SW 1271 (cell line): ENCODE data around the gene TRMT1.

ENCODE experiments used
- DNase-seq, 2 experiments: peaks; one replicate each; lab custom pipeline; 2025; lab: John Stamatoyannopoulos, UW

TRMT1 gene

DNA sequence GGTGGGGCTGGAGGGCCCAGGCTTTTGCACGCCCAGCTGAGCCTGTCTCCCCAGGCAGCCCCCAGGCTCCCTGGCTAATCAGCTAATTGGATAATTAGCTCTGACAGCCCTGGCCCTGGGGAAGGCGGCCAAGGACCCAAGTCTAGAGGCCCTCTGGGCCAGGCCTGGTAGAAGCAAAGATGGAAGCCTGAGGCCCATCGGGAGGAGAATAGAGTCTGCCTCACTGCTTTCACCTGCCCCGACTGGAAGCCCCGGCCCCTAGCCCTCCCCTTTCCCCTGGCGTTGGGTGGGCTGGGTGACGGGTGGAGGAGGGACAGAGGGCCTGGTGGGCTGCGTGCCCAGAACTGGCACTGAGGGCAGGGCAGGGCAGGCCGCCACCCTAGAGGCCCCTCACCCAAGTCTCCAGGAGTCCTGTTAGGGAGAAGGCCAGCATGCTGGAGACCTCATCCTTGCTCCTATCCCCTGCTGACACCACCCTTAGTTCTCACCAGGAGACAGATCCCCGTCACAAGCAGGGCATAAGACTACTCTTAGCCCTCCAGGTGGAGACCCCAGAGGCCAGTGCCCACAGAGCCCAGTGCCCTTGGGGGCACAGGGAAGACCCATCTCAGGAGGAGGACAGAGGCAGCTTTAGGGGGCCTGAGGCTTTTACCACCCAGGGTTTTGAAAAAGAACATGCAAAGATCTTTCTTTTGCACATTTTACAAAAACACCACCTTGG lies 25.9 kb downstream of the TRMT1 start:
- no peak for DNase-seq

- DNase-seq: no peak
Observed at GRCh38 chr19:13089857-13090507, 26.6 kb downstream of the TRMT1 start.

DNA sequence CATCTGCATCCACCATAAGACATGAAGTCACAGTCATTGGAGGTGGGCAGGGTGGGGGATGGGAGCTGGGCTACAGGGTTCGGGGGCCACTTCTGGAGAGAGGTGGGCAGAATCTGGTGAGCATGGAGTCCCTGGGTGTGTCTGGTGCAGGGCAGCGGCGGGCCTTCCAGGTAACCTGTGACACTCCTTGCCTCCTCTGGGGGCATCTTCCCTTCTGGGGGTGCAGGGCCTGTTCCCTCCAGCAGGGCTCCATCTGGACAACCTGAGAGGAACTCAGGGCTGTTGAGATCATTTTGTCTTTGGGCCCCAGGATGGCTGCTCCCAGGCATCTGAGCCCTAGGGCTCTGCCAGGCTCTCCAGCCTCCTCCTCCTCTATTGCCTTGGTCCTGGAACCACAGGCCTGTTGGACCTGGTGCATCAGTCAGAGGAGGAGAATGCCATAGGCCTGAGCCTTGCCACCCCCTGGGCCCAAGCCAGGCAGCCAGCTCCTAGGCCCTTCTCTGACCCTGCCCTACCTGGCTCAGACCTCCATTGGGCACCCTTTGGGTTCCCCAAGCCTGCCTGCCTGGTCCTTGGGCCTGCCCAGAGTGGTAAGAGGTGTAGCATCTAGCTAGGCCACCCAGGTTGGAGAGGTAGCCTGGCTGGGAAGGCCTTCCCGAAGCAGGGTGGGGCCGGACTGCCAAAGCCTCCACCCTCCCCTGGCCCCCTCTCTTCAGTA lies 27.2 kb downstream of the TRMT1 start:
- DNase-seq: no peak

- no peak for DNase-seq
Observed at GRCh38 chr19:13087795-13088537, 28.6 kb downstream of the TRMT1 start.

GRCh38 chr19:13087295-13087694 lies 29.2 kb downstream of the TRMT1 start:
- no peak for DNase-seq

GRCh38 chr19:13086341-13086740 lies 30.2 kb downstream of the TRMT1 start:
- DNase-seq: no peak

- DNase-seq: no peak
Observed at GRCh38 chr19:13085666-13086065, 30.9 kb downstream of the TRMT1 start.

GRCh38 chr19:13083627-13084026 lies 32.9 kb downstream of the TRMT1 start:
- no peak for DNase-seq

GRCh38 chr19:13083008-13083404 lies 33.5 kb downstream of the TRMT1 start:
- DNase-seq: no peak

GRCh38 chr19:13082192-13083007 lies 34.1 kb downstream of the TRMT1 start:
- DNase-seq: peak in 1 of 2 experiments; percentile 15

DNA sequence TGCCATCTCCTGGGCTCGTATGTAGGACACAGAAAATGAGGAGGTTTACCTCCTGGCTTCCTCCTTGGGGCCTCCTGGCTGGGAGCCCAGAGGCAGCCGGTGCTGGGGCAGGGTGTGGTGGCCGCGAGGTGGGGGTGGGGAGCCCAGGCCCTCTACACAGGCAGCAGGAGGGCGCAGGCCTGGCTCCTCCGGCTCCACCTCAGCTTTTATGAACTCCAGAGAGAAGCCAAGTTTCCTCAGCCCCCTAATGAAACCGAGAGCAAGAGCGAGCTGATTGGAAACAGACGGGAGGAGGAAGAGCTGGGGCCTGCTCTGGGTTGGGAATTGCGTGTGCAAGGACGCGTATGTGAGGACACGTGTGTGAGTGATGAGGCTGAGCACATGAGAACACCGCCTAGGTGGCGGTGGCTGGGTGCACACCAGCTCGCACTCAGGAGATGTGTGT lies 37.0 kb downstream of the TRMT1 start:
- no peak for DNase-seq

DNA sequence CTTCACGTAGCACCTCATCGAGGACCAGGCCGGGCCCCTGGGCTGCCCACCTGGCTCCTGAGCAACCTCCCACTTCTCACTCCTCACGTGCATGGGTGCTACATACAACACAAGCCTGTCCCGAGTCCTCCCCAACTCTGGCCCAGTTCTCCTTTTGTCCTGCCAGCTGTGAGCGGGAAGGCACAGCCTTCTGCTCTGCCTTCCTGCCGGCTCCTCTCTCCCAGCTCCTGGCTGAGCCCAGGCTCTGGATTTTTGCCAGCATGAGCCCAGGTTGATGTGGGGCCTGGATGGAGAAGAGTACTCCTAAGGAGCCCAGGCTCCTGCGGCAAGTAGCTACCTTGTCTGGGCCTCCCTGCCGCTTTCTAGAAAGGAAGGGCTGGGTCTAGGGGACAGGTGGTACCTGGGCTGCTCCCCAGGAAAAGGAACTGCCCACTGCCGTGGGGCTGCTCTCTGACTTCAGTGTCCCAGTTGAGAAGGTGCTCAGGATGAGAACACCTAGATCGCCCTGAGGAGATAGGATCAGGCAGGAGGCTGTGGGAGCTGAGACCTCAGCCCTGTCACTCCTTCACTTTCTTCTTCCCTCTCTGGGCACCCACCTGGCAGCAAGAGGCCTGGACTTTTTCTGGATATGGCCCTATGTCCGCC lies 37.5 kb downstream of the TRMT1 start:
- DNase-seq: no peak

GRCh38 chr19:13078381-13078780 lies 38.2 kb downstream of the TRMT1 start:
- DNase-seq: no peak

- DNase-seq: no peak
Observed at GRCh38 chr19:13077240-13077639, 39.3 kb downstream of the TRMT1 start.

GRCh38 chr19:13076787-13077186 lies 39.8 kb downstream of the TRMT1 start:
- DNase-seq: no peak

DNA sequence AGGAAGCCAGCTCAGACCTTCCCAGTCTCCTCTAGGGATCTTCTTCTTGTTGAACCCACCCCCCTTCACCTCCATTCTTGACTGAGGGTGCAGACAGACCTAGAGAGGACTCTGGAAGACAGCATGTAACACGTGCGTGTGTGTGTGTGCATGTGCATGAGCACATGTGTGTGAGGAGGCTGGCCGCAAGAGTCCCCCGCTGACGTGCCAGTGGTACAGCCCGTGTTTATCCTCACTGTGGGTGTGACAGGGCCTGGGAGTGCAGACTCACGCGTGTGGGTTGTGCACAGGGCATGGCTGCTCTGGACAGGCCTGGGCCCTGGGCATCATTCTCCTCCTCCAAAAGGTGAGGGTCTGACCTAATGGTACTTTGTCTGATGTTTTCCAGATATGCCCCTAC lies 40.2 kb downstream of the TRMT1 start:
- DNase-seq: no peak

DNA sequence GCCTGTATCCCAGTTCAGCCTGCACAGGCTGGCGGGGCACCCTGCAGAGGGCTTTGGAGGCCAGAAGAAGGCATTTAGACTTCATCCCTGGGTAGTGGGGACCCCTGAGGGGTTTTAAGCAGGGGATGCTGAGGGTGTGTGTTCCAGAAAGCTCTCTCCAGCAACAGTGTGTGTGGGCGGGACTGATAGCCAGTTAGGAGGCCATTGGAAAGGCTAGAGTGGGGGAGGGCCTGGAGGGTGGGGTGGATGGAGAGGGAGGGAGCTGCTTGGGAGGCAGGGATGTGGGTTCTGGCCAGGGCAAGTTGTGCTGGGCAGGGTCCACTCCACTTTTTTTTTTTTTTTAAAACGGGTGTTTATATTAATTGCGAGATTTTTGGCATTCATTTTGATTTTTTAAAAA lies 42.2 kb downstream of the TRMT1 start:
- no peak for DNase-seq

GRCh38 chr19:13073263-13073662 lies 43.3 kb downstream of the TRMT1 start:
- DNase-seq: no peak

DNA sequence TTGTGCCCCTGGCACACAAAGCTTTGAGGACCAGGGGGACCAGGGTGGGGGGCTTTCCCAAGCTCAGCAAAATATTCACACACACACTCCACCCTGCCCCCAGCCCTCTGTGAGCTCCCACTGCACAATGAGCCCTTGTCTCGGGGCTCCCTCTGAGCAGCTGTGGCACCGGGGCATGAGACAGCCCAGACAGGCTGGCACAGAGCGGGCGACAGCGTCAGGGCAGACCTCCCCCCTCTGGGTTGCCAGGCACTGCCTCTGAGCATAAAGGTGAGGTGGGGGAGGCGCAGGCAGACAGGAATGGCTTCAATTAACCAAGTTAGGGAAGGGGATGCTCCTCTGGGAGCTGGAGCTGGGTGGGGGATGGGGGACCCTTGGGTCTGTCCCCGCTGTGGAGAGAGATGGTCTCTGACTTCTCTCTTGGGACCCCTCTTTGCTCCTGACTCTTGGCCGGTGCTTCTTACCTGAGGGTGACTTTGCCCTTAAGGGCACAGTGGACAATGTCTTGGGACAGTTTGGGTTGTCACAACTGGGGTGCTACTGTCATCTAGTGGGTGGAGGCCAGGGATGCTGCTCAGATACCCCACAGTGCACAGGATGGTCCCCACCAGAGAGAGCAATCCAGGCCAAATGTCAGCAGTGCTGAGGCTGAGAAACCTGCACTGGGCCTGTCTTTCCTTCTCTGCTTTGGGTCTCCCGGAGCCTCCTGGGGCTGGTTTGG lies 44.2 kb downstream of the TRMT1 start:
- DNase-seq: no peak

DNA sequence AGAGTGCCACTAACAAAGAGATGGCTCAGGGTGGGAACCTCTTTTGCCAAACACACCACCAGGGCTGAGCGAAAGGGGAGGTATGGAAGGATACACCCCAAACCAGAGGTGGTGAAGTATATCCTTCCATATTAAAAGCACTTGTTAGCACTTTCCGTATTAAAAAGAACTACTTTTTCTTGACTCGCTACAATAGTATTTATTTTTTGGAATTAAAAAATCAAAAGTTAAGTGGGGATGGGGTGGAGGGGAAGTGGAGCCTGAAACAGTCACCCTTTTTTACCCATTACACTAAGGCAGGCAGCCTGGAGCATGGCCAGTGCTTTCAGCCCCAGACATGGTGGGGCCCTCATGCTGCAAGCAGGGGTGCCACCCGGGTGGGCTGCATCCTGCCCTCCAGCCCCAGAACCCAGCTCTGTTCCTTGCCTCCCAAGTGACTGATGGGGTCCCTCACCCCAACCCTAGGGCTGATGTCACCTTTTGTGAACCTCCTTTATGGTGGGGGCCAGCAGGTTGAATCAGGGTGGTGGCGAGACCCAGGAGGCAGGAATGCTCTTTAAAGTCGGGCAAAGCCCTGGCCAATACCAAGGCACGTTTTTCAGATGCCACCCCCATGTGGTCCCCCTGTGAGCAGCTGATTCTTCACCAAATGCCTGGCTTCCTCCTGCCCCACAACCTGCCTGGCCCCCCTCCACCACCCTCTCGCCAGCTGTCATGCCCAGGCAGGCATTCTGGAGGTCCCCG lies 44.9 kb downstream of the TRMT1 start:
- DNase-seq: no peak
